GM10266 (cell line): ENCODE results near the gene SLC2A2.

ENCODE experiments used
- DNase-seq: peaks from one replicate; pipeline ENCODE4 v3.0.0; 2012; ENCODE audit errors: extremely low spot score
- CTCF ChIP-seq: IDR thresholded peaks from 2 replicates; pipeline ENCODE4 v1.5.1; 2012; ENCODE audit warnings: mild to moderate bottlenecking, low read depth; ENCODE audit not compliant: control insufficient read depth, insufficient read depth; ENCODE audit errors: missing control alignments

The SLC2A2 gene

GRCh38 chr3:171059978-171060377, 33.5 kb upstream of the SLC2A2 start:
- no peak for DNase-seq
- TF ChIP-seq CTCF: no peak

- TF ChIP-seq CTCF: no peak
- no peak for DNase-seq
Observed at GRCh38 chr3:171058873-171059603, 32.5 kb upstream of the SLC2A2 start.

GRCh38 chr3:171058058-171058457, 31.5 kb upstream of the SLC2A2 start:
- no peak for TF ChIP-seq CTCF
- DNase-seq: no peak

- no peak for TF ChIP-seq CTCF
- DNase-seq: no peak
Observed at GRCh38 chr3:171057072-171057471, 30.6 kb upstream of the SLC2A2 start.

GRCh38 chr3:171056528-171056927, 30.0 kb upstream of the SLC2A2 start:
- TF ChIP-seq CTCF: no peak
- DNase-seq: no peak

- no peak for TF ChIP-seq CTCF
- no peak for DNase-seq
Observed at GRCh38 chr3:171055336-171056178, 29.0 kb upstream of the SLC2A2 start.

- no peak for TF ChIP-seq CTCF
- no peak for DNase-seq
Observed at GRCh38 chr3:171054921-171055320, 28.4 kb upstream of the SLC2A2 start.
